ENCODE measurements around the gene FOXK1. TPM values are rescaled to one million over a fixed set of nuclear protein-coding genes. Genes with fewer than 3 reads are reported as not detected.
A peak's percentile ranks its signal among the peaks of the same experiment; 100 is the strongest.

Gene FOXK1
- total and polyA plus RNA-seq, 2 of the 13 experiments (the other 11 are each of a cell fraction or from before 2014, with no cell fraction given): 4.6 to 8.8 TPM

DNA sequence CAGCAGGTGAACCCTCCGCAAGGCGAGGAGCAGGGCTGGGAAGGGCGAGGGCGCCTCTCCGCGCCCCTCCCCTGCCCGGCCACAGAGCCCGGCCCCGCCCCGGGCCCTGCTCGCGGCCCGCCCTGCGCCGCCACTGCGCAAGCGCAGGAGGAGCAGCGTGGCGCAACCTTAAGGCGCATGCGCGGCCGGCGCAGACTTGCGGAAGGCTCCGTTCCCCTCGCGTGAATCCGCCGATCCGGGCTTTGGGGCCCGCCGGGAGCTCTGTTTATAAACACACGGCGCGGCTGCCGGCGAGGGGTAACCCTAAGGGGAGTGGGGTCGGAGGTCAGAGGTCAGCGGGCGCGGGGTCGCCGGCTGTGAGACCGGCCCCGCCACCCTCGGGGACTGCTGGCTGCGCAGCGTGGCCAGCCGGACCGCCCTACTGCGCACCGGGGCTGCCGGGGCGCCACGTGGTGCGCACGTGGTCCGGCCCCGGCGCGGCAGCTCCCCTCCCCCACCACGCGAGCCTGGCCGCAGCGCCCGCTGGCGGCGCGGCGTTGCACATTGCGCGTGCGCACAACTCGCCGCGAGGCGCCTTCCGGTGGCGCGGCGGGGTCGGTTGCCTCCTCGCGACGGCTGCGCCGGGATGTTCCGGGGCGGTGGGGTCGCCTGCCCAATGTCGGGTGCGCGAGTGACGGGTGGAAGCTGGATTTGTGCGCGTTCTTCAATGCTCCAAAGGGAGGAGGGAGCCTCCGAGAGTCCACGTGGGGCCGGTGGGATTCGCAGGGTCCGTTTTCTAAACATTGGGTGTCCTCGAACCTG, 40.2 kb upstream of the FOXK1 start (continued):
- TF ChIP-seq, protein P1, sequence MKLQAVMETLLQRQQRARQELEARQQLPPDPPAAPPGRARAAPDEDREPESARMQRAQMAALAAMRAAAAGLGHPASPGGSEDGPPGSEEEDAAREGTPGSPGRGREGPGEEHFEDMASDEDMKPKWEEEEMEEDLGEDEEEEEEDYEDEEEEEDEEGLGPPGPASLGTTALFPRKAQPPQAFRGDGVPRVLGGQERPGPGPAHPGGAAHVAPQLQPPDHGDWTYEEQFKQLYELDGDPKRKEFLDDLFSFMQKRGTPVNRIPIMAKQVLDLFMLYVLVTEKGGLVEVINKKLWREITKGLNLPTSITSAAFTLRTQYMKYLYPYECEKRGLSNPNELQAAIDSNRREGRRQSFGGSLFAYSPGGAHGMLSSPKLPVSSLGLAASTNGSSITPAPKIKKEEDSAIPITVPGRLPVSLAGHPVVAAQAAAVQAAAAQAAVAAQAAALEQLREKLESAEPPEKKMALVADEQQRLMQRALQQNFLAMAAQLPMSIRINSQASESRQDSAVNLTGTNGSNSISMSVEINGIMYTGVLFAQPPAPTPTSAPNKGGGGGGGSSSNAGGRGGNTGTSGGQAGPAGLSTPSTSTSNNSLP (IDR thresholded peaks at IDR 0.05; ENCODE audit: low read depth, low read length): no peak; the same call in 1 of the 2 replicates
- no peak for TF ChIP-seq ARHGAP35 (CRISPR knock-in tag; IDR thresholded peaks at IDR 0.05; ENCODE audit: borderline replicate concordance)
- TF ChIP-seq SMAD1 (CRISPR knock-in tag; IDR thresholded peaks at IDR 0.05; ENCODE audit: borderline replicate concordance, low read depth): 0 out of 2 replicates have a peak, but pooled peaks have one; percentile 82
- peak; percentile 88 for TF ChIP-seq NR2F6 (IDR thresholded peaks at IDR 0.05)
- TF ChIP-seq NR2F6 (CRISPR knock-in tag; IDR thresholded peaks at IDR 0.05): peak; percentile 93
- TF ChIP-seq ATF5 (CRISPR knock-in tag; IDR thresholded peaks at IDR 0.05; ENCODE audit: low read depth): no peak
- TF ChIP-seq LBX2 (CRISPR knock-in tag; IDR thresholded peaks at IDR 0.05; ENCODE audit: borderline replicate concordance): peak; percentile 99
- TF ChIP-seq ZNF326 (CRISPR knock-in tag; IDR thresholded peaks at IDR 0.05; ENCODE audit: borderline replicate concordance): no peak
- peak; percentile 54 for TF ChIP-seq XRCC5 (optimal IDR thresholded peaks at IDR 0.05; ENCODE audit: low read length)
- TF ChIP-seq ESRRA (CRISPR knock-in tag; IDR thresholded peaks at IDR 0.05; ENCODE audit: low read depth): peak; percentile 93; the same call in 1 of the 2 replicates
- TF ChIP-seq ZC3H4 (CRISPR knock-in tag; IDR thresholded peaks at IDR 0.05; ENCODE audit: borderline replicate concordance): peak; percentile 35; the same call in 1 of the 2 replicates
- peak; percentile 15; the same call in 1 of the 2 replicates for TF ChIP-seq HNF4G (IDR thresholded peaks at IDR 0.05; ENCODE audit: borderline replicate concordance, low read depth, low read length)
- peak; percentile 39; the same call in 1 of the 2 replicates for TF ChIP-seq HNF4G (CRISPR knock-in tag; IDR thresholded peaks at IDR 0.05; ENCODE audit: borderline replicate concordance, low read depth)
- TF ChIP-seq, protein P2, sequence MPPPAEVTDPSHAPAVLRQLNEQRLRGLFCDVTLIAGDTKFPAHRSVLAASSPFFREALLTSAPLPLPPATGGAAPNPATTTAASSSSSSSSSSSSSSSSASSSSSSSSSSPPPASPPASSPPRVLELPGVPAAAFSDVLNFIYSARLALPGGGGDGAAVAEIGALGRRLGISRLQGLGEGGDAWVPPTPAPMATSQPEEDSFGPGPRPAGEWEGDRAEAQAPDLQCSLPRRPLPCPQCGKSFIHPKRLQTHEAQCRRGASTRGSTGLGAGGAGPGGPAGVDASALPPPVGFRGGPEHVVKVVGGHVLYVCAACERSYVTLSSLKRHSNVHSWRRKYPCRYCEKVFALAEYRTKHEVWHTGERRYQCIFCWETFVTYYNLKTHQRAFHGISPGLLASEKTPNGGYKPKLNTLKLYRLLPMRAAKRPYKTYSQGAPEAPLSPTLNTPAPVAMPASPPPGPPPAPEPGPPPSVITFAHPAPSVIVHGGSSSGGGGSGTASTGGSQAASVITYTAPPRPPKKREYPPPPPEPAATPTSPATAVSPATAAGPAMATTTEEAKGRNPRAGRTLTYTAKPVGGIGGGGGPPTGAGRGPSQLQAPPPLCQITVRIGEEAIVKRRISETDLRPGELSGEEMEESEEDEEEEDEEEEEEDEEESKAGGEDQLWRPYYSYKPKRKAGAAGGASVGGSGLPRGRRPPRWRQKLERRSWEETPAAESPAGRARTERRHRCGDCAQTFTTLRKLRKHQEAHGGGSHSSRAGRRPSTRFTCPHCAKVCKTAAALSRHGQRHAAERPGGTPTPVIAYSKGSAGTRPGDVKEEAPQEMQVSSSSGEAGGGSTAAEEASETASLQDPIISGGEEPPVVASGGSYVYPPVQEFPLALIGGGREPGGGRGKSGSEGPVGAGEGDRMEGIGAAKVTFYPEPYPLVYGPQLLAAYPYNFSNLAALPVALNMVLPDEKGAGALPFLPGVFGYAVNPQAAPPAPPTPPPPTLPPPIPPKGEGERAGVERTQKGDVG (CRISPR knock-in tag; IDR thresholded peaks at IDR 0.05; ENCODE audit: borderline replicate concordance): no peak; the same call in 1 of the 2 replicates
- peak; percentile 99 for TF ChIP-seq ZNF138 (CRISPR knock-in tag; IDR thresholded peaks at IDR 0.05; ENCODE audit: low read depth)
- TF ChIP-seq ZNF12 (CRISPR knock-in tag; IDR thresholded peaks at IDR 0.05): no peak
- peak; percentile 93 for TF ChIP-seq ZNF570 (CRISPR knock-in tag; IDR thresholded peaks at IDR 0.05; ENCODE audit: borderline replicate concordance)
- peak; percentile 82 for TF ChIP-seq SP4 (CRISPR knock-in tag; IDR thresholded peaks at IDR 0.05)
- TF ChIP-seq NFE2L1 (CRISPR knock-in tag; IDR thresholded peaks at IDR 0.05; ENCODE audit: borderline replicate concordance): no peak
- peak; percentile 77 for TF ChIP-seq ETV5 (CRISPR knock-in tag; IDR thresholded peaks at IDR 0.05; ENCODE audit: borderline replicate concordance)
- TF ChIP-seq RAD51 (IDR thresholded peaks at IDR 0.05; ENCODE audit: borderline replicate concordance): no peak
- TF ChIP-seq MTA1 (CRISPR knock-in tag; IDR thresholded peaks at IDR 0.05; ENCODE audit: borderline replicate concordance): no peak
- TF ChIP-seq ZNF205 (CRISPR knock-in tag; IDR thresholded peaks at IDR 0.05): no peak
- TF ChIP-seq KDM5B (CRISPR knock-in tag; IDR thresholded peaks at IDR 0.05; ENCODE audit: borderline replicate concordance): peak; percentile 98

Measured in HepG2 (cell line).